Stimulated activated naive CD8-positive, alpha-beta T cell treated with anti-CD3 and anti-CD28 coated beads, Interleukin-15, amount 100 ng/mL, for 72 hours (primary cell): ENCODE measurements around the gene DMRTB1.

Experiments
- ATAC-seq: fragments of 150-1000 bp; cut with Tn5 transposase; 2 replicates; pipeline ENCODE4 v1.10.0; 2021; ENCODE audit warnings: mild to moderate bottlenecking, moderate library complexity
- DNase-seq, 2 donors: peaks; one replicate each; pipeline ENCODE4 v3.0.0; 2021 to 2022
- H3K27ac Mint-ChIP-seq, 2 donors: one replicate each; pipeline ENCODE4 v1.8.0; 2022; ENCODE audit warnings: mild to moderate bottlenecking in 2 of 2, mixed read lengths in 2 of 2, moderate library complexity in 2 of 2
- H3K27me3 Mint-ChIP-seq: one replicate; pipeline ENCODE4 v1.8.0; 2022; ENCODE audit warnings: mixed read lengths
- H3K4me1 Mint-ChIP-seq: one replicate; pipeline ENCODE4 v1.8.0; 2022; ENCODE audit warnings: mild to moderate bottlenecking, mixed read lengths
- H3K4me3 Mint-ChIP-seq, 2 donors: one replicate each; pipeline ENCODE4 v1.8.0; 2022; ENCODE audit warnings: mild to moderate bottlenecking in 2 of 2, mixed read lengths in 2 of 2, moderate library complexity in 1 of 2
- H3K9me3 Mint-ChIP-seq, 2 donors: one replicate each; pipeline ENCODE4 v1.8.0; 2022; ENCODE audit warnings: mixed read lengths in 2 of 2

DMRTB1 gene

DNA sequence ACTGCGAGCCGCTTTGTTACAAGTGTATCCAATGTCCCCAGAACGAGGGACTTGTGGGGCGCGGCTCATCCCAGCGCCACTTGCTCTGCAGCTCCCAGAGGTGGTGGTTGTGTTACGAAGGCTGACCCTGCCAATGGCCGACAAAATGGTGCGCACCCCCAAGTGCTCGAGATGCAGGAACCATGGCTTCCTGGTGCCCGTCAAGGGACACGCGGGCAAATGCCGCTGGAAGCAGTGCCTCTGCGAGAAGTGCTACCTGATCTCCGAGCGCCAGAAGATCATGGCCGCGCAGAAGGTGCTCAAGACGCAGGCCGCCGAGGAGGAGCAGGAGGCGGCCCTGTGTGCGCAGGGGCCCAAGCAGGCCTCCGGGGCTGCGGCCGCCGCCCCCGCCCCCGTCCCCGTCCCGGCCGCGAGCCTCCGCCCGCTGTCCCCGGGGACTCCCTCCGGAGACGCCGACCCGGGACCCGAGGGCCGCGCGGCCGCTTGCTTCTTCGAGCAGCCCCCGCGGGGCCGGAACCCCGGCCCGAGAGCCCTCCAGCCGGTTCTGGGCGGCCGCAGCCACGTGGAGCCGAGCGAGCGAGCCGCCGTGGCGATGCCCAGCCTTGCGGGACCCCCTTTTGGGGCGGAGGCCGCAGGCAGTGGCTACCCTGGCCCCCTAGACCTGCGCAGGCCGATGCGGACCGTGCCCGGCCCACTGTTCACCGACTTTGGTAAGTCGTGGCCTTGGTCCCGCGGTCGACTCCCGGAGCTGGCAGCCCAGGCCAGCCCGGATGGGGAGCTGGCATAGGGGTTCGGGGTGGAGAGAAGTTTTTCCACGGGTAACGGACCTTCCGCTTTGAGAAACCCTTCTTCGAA, at the start of gene DMRTB1:
TSS of gene DMRTB1 (plus strand) at position 79 of the 855 bp plus-strand sequence. CDS start at position 134, 55 bp downstream.
- H3K27ac Mint-ChIP-seq: no peak within 1 kb of the TSS
- DNase-seq (no peak), ATAC-seq (peak; percentile 60)
- H3K27me3 Mint-ChIP-seq: no peaks in the 10 kb centered on the region
- no peaks in the 10 kb centered on the region for H3K4me1 Mint-ChIP-seq
- no peak within 1 kb of the TSS for H3K4me3 Mint-ChIP-seq
- no peaks in the 10 kb centered on the region for H3K9me3 Mint-ChIP-seq

- Mint-ChIP-seq H3K4me3 (no peak overlapping the region), H3K9me3 (no peaks in the 10 kb centered on the region), H3K27me3 (peaks cover 10% of the 10 kb centered on the region), H3K27ac (peak overlapping the region; percentile 72 to 84), H3K4me1 (peaks cover 62% of the 10 kb centered on the region)
- no peak for ATAC-seq
- no peak for DNase-seq
Measured at GRCh38 chr1:53409695-53410094, 49.5 kb upstream of the DMRTB1 start.

DNA sequence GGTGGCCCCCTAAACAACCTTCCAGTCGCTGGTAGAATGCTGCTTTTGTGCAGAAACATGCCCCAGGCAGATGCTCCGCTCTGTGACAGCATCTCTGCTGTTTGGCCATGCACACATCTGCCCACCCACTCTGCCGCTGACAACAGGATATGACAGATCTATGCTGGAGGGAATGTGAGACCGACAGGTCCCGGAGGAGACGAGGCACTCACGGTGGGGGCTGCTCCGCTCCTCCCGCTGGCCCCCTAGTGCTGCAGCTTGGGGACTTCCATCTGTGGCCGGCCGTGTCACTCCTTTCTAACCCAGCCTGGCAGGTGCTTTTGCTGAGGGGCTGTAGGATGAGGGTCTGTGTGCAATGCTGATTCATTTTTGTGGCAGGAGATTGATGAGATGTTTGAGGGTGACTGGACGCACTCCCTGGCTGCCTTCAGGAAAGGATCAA, 49.1 kb upstream of the DMRTB1 start:
- Mint-ChIP-seq H3K27me3 (peaks cover 10% of the 10 kb centered on the region), H3K4me1 (peaks cover 66% of the 10 kb centered on the region), H3K27ac (peak overlapping the region; percentile 35 to 77), H3K4me3 (peak overlapping the region in 1 of 2 donors; percentile 23), H3K9me3 (no peaks in the 10 kb centered on the region)
- ATAC-seq: peak; percentile 21
- peak in 1 of 2 donors; percentile 58 for DNase-seq

DNA sequence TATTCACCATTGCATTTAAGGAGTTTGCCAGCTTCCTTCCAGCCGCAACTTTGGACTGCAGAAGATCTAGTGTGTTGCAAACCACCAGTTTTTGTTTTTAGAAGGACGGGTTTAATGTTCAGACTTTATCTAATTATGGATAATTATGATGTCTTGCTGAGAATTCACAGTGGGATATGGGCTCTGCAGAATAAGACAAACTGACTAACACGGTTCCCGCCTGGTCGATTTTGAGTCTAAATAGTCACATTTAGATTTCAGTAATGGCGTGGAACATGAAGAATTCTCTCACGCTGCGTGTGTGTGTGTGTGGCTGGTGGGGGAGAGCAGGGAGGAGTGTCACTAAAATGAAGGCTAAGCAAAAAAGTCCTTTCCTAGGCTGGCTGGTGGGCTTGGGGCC, 48.5 kb upstream of the DMRTB1 start:
- peak overlapping the region in 1 of 2 donors; percentile 85 for H3K27ac Mint-ChIP-seq
- H3K4me3 Mint-ChIP-seq: no peak overlapping the region
- H3K4me1 Mint-ChIP-seq: peaks cover 71% of the 10 kb centered on the region
- ATAC-seq: no peak
- H3K9me3 Mint-ChIP-seq: no peaks in the 10 kb centered on the region
- DNase-seq: no peak
- peaks cover 10% of the 10 kb centered on the region for H3K27me3 Mint-ChIP-seq

- Mint-ChIP-seq H3K27me3 (peaks cover 7% of the 10 kb centered on the region), H3K4me3 (peak overlapping the region; percentile 49 to 78), H3K9me3 (no peaks in the 10 kb centered on the region), H3K27ac (peak overlapping the region; percentile 93 to 96), H3K4me1 (peaks cover 78% of the 10 kb centered on the region)
- DNase-seq (peak in 1 of 2 donors; percentile 38), ATAC-seq (no peak)
Measured at GRCh38 chr1:53411541-53412152, 47.6 kb upstream of the DMRTB1 start.

DNA sequence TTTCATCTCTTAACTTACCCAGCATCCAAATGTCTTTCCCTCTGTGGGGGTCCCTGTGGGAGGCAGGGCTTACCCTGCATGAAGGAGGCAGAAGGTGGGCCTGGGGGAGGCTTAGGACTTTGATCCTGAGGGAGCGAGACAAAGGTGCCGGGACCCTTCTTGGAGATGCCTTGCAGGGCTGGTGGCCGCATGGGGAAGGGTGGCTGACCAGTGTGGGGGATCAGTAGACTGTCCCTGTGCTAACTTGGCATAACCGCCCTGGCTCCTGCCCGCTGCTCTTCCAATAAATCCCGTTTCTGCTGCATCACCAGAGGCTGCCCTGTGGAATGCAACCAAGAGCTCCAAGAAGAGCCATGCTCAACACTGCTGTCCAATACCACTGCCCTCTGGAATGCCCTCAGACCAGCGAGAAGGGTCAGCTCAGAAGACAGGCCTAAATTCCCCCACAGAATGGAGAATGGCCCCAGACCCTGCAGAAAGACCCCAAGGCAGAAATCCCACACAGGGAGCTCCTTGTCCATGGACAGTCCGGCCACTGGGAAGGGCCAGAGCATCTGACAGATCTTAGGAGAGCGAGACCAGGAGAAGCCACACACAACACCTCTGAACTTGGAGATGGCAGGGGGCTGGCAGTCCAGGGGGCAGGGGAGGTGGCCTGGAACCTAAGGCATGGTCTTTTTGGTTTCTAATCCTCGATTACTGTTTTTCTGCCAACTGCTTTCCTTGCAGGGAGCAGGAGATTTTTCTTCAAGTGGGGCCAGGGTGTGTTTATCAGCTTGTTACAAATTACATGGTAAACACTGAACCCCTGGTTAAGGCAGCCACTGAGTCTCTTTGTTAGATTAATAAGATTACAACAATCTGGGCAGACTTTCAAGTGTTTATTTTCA, 46.7 kb upstream of the DMRTB1 start:
- Mint-ChIP-seq H3K4me1 (peaks cover 87% of the 10 kb centered on the region), H3K9me3 (no peaks in the 10 kb centered on the region), H3K27ac (peak overlapping the region; percentile 93 to 96), H3K27me3 (no peaks in the 10 kb centered on the region), H3K4me3 (peak overlapping the region; percentile 78)
- no peak for ATAC-seq
- no peak for DNase-seq

DNA sequence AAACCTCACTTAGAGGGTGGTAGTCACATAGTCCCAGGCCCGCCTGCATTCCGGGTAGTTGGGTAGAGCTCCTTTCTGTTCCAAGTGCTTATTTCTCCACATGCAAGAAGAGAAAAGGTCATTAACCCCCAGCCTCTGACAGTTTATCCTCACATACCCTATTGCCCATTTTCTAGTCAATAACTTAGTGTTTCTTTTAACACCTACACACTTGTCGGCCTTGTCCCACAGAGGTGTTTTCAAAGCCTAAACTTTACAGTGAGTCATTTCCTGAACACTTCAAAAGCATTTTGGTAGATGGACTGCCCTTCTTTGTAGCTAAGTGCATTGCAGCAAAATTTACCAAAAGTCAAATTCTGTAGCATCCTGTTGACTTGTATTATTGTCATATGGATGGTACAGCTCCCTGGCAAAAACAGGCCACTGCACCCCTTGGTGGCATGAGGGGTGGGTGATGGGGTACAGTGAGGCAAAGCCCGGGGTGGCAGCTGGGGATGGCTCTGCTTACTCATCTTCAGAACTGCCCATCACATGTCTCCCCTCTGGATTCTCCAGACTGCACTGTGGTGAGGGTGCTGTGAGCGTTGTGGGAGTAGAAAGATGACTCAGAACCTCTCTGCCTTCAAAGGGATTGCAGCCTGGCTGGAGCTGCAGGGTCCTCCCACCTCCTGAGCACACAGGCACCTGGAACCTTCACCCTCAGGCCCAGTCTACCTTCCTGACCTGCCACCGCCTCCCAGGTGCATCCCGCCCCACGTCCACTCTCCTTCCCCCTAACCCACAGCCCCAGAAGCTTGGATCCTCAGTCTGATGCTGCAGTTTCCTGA, 45.8 kb upstream of the DMRTB1 start:
- ATAC-seq: peak; percentile 91

DNA sequence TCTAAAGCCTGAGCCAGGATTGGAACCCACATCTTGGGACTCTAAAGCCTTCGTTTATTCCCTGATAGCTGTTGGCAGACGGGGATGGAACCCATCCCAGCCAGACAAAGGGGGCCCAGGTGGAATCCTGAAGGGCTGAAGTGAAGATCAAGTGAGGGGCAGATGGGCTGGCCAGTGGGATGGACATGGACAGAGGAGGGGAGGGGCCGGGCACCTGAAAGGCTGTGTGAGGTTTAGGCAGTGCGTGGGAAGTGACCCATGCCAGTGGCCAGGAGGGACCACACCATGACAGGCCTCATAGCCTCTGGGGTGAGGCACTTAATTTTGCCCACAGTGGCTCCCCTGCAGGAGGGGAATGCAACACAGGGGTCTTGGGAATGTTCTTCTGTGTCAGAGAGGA, 44.6 kb upstream of the DMRTB1 start:
- Mint-ChIP-seq H3K9me3 (no peaks in the 10 kb centered on the region), H3K27ac (peak overlapping the region; percentile 93 to 96), H3K4me1 (peaks cover 81% of the 10 kb centered on the region), H3K27me3 (no peaks in the 10 kb centered on the region), H3K4me3 (no peak overlapping the region)
- no peak for DNase-seq
- ATAC-seq: no peak

More for the DNA sequence above, 45.8 kb upstream of the DMRTB1 start:
- peak; percentile 77 to 88 for DNase-seq
- Mint-ChIP-seq H3K4me3 (peak overlapping the region; percentile 78), H3K27ac (peak overlapping the region; percentile 93 to 96), H3K27me3 (no peaks in the 10 kb centered on the region), H3K4me1 (peaks cover 86% of the 10 kb centered on the region), H3K9me3 (no peaks in the 10 kb centered on the region)

DNA sequence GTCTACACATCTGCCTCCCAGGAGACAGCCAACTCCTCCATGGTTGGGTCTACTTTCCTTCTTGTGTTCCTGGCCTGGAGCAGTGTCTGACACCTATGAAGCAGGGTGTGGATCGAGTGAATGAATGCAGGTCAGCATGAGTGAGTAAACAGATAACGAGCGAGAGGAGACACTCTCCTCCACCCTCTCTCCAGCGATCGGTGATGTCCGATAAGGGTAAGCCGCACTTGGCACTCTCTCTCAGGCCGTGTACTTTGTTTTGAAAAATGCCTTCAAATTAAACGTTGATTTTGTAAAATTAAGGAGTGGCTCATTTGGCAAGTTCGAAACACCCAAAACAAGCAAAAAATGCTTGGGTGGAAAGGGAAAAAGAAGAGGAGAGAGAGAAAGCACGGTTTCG, 43.8 kb upstream of the DMRTB1 start:
- H3K4me3 Mint-ChIP-seq: no peak overlapping the region

DNA sequence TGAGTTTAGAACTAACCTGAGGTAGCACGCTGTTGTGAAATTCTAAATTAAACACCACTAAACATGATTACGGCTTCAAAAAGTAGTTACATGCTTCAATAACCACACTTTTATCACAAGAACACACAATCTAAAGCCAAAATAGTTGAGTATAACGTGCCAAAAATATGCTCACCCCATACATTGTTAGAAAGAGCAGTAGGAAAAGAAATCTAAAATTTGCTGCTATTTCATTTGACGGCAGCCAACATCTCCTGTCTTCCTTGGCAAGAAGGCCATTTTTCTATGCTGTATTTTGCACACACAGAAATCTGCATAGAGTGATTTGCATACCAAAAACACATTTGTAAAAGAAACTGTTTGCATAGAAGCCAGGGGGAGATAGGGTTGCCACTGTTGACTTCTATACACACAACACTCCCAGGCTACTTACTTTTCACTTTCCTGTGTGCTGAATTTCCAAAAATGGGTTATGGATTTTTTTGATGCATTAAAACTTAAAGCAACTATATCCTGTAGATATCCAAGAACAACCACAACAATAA, 42.9 kb upstream of the DMRTB1 start:
- Mint-ChIP-seq H3K4me1 (peaks cover 64% of the 10 kb centered on the region), H3K27ac (peak overlapping the region in 1 of 2 donors; percentile 67), H3K9me3 (peaks cover 4 to 12% of the 10 kb centered on the region in 2 donors), H3K27me3 (no peaks in the 10 kb centered on the region), H3K4me3 (no peak overlapping the region)
- ATAC-seq (no peak), DNase-seq (no peak)

More for the DNA sequence above, 43.8 kb upstream of the DMRTB1 start:
- Mint-ChIP-seq H3K27ac (peak overlapping the region in 1 of 2 donors; percentile 31), H3K4me1 (peaks cover 73% of the 10 kb centered on the region), H3K27me3 (no peaks in the 10 kb centered on the region), H3K9me3 (peaks cover 0 to 3% of the 10 kb centered on the region in 2 donors)
- ATAC-seq (no peak), DNase-seq (no peak)

GRCh38 chr1:53417074-53417511, 42.1 kb upstream of the DMRTB1 start:
- peaks cover 10 to 17% of the 10 kb centered on the region in 2 donors for H3K9me3 Mint-ChIP-seq
- DNase-seq (no peak), ATAC-seq (no peak)
- H3K27me3 Mint-ChIP-seq: no peaks in the 10 kb centered on the region
- peak overlapping the region in 1 of 2 donors; percentile 76 for H3K27ac Mint-ChIP-seq
- H3K4me3 Mint-ChIP-seq: peak overlapping the region in 1 of 2 donors; percentile 65
- H3K4me1 Mint-ChIP-seq: peaks cover 57% of the 10 kb centered on the region

- no peak for DNase-seq
- Mint-ChIP-seq H3K9me3 (peaks cover 10 to 17% of the 10 kb centered on the region in 2 donors), H3K27ac (peak overlapping the region in 1 of 2 donors; percentile 3), H3K27me3 (no peaks in the 10 kb centered on the region), H3K4me1 (peaks cover 37% of the 10 kb centered on the region), H3K4me3 (no peak overlapping the region)
- ATAC-seq: no peak
Measured at GRCh38 chr1:53419034-53419433, 40.2 kb upstream of the DMRTB1 start.

- Mint-ChIP-seq H3K9me3 (peaks cover 10 to 17% of the 10 kb centered on the region in 2 donors), H3K4me3 (no peak overlapping the region), H3K27me3 (peaks cover 6% of the 10 kb centered on the region), H3K27ac (no peak overlapping the region), H3K4me1 (peaks cover 24% of the 10 kb centered on the region)
- ATAC-seq: no peak
- DNase-seq: no peak
Measured at GRCh38 chr1:53420341-53420740, 38.9 kb upstream of the DMRTB1 start.

DNA sequence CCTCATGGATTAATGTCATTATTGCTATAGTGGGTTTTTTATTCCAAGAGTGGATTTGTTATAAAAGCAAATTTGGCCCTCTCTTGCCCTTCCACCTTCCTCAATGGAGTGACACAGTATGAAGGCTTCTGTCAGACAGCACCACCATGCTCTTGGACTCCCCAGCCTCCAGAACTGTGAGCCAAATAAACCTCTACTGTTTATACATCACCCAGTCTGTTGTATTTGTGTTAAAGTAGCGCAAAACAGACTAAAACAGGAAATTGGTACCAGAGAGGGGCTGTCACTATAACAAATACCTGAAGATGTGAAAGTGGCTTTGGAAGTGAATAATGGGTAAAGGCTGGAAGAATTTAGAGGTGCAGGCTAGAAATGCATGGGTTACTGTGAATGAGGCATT, 38.0 kb upstream of the DMRTB1 start:
- no peak for DNase-seq
- no peak for ATAC-seq
- Mint-ChIP-seq H3K27ac (no peak overlapping the region), H3K4me3 (no peak overlapping the region), H3K9me3 (peaks cover 10 to 17% of the 10 kb centered on the region in 2 donors), H3K4me1 (peaks cover 19% of the 10 kb centered on the region), H3K27me3 (peaks cover 10% of the 10 kb centered on the region)
